Measurements from ENCODE around the gene DAD1.

GRCh38 chr14:22526744-22527143 is 62.3 kb downstream of the DAD1 start:
- TF ChIP-seq, protein P1, sequence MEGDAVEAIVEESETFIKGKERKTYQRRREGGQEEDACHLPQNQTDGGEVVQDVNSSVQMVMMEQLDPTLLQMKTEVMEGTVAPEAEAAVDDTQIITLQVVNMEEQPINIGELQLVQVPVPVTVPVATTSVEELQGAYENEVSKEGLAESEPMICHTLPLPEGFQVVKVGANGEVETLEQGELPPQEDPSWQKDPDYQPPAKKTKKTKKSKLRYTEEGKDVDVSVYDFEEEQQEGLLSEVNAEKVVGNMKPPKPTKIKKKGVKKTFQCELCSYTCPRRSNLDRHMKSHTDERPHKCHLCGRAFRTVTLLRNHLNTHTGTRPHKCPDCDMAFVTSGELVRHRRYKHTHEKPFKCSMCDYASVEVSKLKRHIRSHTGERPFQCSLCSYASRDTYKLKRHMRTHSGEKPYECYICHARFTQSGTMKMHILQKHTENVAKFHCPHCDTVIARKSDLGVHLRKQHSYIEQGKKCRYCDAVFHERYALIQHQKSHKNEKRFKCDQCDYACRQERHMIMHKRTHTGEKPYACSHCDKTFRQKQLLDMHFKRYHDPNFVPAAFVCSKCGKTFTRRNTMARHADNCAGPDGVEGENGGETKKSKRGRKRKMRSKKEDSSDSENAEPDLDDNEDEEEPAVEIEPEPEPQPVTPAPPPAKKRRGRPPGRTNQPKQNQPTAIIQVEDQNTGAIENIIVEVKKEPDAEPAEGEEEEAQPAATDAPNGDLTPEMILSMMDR (IDR thresholded peaks at IDR 0.05) = no peak
- no peak for TF ChIP-seq POLR2A (IDR thresholded peaks at IDR 0.05)

Measured in adrenal gland (tissue), 5 donors.